Cardiac fibroblast (primary cell): ENCODE results near the gene HP1BP3.

Experiments
- DNase-seq, 2 donors: peaks; one replicate each; pipeline versions ENCODE4 v3.0.0 to v3.0.0-alpha.2; 2010; ENCODE audit warnings: low read depth in 2 of 2
- H3K4me3 ChIP-seq, 2 donors: replicated peaks in 1 of 2; 1 replicate in 1 of 2; 2 replicates in 1 of 2; pipeline ENCODE4 v1.5.1; 2011; ENCODE audit warnings: low read depth in 2 of 2, low read length in 2 of 2, mild to moderate bottlenecking in 2 of 2, moderate library complexity in 1 of 2
- CTCF ChIP-seq: IDR thresholded peaks from one replicate; pipeline ENCODE4 v1.5.1; 2011; ENCODE audit warnings: low read depth, mild to moderate bottlenecking, low read length, inconsistent platforms

The HP1BP3 gene

DNA sequence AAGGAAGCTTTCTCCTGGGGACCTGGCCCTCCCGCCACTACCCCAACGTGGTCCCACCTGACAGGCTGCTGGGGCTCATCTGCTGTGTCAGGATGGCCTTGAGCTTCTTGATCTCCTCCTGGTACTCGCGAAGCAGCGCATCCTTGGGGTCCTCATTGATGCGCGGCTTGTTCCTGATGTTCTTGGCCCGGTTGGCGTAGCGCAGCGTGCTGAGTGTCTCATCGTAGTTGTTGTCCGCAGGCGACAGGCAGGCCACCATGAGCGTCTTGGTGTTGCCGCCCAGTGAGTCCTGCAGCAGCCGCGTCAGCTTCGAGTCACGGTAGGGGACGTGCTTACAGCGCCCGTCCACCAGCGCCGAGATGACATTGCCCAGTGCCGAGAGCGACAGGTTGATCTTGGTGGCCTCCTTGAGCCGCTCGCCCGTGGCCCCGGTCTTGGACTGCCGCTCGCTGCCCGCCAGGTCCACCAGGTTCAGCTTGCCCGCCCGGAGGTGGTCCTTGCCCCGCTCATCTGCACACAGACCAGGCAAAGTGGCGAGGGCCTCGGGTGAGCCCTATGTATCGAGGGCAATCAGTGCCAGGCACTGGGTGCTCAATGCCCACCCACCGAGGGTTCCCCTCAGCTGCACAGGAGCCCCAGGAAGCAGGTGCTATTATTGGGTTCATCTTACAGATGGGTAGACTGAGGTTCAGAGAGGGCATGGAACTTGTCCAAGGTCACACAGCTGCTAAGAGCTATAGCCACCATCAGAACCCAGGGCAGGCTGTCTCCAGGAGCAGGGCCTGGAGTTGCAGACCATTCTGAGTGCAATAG, 82.5 kb downstream of the HP1BP3 start:
- no peak for DNase-seq
- TF ChIP-seq CTCF, result no peak
- H3K4me3 ChIP-seq, result no peak overlapping the region

- TF ChIP-seq CTCF, result no peak
Observed at GRCh38 chr1:20703124-20703756, 83.9 kb downstream of the HP1BP3 start.

DNA sequence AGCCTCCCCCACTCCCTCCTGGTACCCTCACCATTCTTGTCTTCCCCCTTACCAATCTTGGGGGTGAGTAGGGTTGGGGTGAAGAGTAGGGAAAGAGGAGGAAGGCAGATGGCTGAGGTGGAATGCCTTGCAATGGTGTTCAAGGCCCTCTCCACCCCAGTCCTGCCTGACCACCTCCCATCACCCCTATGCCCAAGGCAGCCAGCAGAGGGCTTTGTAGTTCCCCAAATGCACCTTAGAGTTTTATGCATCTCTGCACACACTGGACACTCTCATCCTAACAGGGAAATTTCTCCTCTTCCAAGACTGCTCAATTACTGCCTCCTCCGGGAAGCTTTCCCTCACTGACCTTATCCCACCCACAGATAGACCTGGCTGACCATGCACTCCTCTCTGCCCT, 84.7 kb downstream of the HP1BP3 start:
- peak; percentile 58 for TF ChIP-seq CTCF
- no peak overlapping the region for H3K4me3 ChIP-seq
- DNase-seq, result peak; percentile 39 to 48

More at GRCh38 chr1:20703124-20703756, 83.9 kb downstream of the HP1BP3 start:
- no peak overlapping the region for H3K4me3 ChIP-seq
- DNase-seq, result no peak

- DNase-seq, result no peak
- TF ChIP-seq CTCF, result no peak
- H3K4me3 ChIP-seq, result no peak overlapping the region
Observed at GRCh38 chr1:20701847-20702246, 85.3 kb downstream of the HP1BP3 start.

- DNase-seq, result no peak
- no peak for TF ChIP-seq CTCF
- no peak overlapping the region for H3K4me3 ChIP-seq
Observed at GRCh38 chr1:20701446-20701845, 85.7 kb downstream of the HP1BP3 start.

DNA sequence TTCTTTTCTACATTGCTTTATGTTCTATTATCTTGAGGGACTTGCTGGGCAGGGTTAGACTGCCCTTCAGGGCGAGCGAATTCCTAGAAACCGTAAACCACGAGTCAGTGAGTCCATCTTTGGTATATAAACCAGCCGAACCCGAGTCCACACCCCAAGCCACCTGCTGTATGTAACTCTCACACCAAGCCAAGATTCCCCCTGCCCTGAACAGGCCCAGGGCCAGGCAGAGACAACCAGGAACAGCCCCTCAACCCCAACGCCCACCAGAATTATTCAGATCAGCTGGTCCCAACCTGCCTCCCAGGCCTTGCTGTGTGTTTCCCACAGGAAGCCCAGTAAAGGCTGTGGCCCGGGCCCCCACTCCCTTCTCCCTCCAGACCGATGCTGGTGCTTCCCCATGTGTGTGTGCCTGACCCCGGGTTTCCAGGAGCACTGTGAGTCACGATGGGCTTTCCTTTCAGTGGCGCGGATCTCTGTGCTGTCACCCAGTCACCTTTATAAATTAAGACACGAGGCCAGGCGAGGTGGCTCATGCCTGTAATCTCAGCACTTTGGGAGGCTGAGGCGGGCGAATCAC, 86.4 kb downstream of the HP1BP3 start:
- DNase-seq, result no peak
- TF ChIP-seq CTCF, result no peak
- no peak overlapping the region for H3K4me3 ChIP-seq
